ENCODE data around the gene MPO.

MPO gene

DNA sequence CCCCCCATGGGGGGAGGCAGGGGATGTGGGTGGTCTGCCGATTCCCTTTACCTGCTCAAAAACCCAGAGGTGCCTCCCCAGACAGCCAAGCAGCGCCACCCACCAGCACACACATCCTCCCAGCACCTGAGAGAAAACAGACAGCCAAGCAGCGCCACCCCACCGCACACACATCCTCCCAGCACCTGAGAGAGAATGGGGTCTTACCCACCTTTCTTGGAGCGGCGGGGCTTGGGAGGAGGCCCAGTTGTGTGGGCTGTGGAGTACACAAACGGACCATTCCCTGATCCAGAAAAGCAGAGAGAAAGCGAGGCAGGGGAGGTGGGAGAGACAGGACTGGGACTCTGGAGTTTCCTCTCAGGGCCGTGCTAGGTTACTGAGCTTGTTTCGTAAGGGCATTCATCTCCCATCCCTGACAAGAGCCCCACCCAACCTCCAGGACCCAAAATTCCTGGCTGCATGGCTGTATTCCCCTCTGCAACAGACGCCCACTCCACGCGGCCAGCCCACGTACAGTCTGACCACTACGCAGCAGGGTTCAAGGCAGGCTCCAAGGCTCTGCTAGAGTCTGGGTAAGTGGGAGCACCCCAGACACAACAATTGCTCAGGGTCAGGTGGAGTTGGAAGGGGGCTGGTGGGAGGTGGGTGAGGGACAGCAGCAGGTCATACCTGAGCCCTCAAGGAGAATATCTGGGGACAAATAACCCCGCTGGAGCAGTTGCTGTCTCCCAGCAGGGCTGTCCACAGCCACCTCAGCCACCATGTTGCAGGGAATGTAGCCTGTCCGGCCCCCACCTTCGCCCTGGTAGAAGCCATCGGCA, 25.6 kb upstream of the MPO start:
- no peak for DNase-seq (ENCODE audit: low spot score)

GRCh38 chr17:58305626-58306025, 24.9 kb upstream of the MPO start:
- DNase-seq (ENCODE audit: low spot score), result no peak

- DNase-seq (ENCODE audit: low spot score), result no peak
Measured at GRCh38 chr17:58304750-58305486, 24.2 kb upstream of the MPO start.

DNA sequence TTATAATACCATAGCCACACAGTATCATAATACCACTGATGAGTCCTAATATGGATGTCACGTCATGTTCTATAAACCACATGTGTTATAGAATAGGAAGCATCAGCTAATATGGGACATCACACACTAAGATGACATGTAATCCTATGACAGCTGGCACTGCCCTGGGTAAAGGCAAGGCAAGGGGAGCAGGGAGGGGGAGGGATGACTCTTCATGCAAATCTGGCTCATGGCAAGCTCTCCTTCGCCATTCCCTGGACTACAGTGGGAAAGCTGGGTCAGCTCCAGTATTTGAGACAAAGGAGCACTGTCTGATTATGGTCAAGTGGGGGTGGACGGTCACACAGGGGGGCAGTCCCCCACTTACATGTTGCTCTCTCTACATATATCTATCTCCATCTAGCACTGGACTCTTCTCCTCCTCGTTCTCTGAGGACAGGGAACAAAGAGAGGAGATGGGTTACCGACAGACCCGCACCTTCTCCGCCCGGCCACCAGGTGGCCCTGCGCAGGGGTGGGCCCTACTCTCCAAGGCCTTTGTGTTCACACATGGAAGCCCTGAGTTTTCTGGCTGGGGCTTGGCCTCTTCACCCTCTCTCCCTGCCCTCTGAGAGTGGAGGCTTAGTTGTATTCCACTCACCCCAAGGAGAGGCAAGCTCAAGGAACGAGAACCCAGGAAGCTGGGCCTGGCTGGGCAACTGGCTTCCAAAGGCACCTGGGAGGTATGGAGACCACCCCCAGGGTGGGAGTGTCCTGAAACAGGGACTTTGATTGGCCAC, 23.4 kb upstream of the MPO start:
- DNase-seq (ENCODE audit: low spot score), result peak; percentile 63

DNA sequence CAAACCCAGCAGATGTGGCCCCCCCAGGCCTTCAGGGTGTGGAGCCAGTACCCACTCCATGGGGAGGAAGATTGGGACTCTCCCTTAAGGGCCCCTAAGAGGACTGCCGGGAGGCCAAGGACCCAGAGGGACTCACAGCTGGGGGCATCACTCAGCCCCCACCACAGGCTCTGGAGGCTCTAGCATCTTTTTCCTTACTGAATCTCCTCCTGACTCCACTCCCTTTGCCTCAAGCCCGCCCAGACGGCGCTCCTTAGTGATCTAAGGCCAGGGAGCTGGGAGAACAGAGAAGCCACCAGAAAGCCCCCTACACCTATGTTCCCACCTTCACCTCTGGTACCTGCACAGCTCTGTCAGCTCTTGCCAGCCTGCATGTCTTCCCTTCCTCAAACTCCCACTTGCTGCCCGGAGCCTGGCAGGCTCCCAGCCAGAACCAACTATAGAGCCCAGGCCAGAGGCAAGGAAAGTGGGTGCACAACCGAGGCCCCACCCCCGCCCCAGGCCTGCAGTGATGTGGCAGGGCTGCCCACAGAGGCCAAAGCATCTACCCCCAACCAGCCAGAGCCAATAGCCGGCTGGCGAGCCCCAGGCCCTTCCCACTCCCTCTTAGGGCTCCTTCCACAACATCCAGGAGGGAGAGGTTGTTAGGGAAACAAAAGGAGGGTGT, 22.3 kb upstream of the MPO start:
- DNase-seq (ENCODE audit: low spot score), result no peak

DNA sequence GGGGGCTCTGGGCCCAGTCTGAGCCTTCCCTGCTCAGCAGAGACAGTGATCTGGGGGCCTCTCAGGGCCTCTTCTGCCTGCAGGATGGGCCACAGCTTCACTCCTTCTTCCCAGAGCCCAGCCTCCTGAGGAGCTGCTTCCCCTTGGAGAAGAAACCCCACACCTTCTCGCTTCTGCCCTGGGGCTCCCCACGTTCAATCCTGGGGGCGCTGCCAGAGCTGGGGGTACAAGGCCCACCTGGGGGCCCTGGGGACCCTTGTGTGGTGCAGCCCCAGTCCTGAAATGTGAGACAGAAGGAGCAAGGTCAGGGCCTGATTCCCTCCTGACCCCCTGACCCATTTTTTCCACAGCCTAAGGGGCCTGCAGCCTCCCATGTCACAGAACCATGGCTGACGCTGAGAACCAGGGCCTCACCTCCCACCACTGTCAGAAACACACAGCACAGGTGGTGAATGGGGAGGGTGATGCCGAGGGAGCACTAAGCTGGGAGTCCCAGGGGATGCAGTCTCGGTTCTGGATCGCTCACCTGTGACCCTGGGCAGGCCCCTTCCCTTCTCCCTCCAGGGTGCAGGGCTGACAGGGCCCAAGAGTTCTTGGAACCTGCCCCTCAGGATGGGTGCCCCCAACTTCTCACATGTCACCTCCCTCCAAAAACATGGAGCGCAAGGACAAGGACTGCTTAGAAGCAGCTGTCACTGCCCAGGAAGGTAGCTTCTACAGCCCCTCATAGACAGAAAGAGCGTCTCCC, 21.6 kb upstream of the MPO start:
- no peak for DNase-seq (ENCODE audit: low spot score)

DNA sequence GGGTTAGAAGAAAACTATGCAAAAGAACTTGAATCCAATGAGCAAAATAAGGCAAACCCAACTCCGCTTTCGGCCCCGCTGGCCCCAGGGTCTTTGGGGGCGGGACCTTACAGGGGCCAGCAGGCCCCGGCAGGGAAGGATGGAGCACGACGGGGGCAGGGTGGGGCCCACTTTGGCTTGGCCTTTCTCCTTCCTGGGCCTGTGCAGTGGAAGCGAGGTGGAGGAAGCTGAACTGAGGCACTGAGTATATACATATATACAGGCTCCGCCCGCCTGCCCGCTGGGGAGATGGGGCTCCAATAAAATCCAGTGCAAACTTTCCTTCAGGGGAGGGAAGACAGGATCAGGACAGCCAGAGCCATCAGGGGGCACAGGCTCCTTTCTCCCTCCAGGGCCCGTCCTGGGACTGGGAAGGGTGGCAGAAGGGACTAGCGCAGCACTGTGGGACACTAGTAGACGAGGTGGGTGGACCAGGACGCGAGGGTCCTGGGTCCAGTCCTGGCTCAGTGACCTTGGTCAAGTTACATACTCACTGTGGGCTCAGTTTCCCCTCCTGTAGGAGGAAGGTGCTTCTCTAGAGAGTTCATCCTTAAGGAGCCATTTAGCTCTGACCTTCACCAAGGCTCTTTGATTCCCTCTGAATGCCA, 20.9 kb upstream of the MPO start:
- DNase-seq (ENCODE audit: low spot score), result no peak

DNA sequence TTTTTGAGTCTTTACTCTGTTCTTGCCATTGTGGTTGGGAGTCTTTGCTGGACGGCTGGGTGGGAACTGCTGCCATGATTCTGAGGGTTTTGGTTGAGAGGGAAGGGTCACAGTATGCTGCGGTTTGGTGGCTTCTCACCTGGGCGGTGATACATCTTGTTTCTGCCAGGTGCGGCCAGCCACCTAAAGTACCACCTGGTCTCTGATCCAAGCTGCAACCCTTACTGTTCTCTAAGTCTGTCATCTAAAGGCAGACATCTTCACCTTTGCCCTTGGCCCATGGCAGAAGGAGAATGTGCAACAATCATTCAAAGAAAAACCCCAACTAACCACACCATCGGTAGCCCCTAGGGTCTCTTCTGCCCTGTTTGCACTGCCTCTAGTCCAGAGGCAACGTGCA, 19.6 kb upstream of the MPO start:
- DNase-seq (ENCODE audit: low spot score), result no peak

GRCh38 chr17:58294034-58294433, 13.3 kb upstream of the MPO start:
- no peak for DNase-seq (ENCODE audit: low spot score)

- DNase-seq (ENCODE audit: low spot score), result no peak
Measured at GRCh38 chr17:58291246-58291645, 10.5 kb upstream of the MPO start.

GRCh38 chr17:58289869-58290268, 9.1 kb upstream of the MPO start:
- no peak for DNase-seq (ENCODE audit: low spot score)

DNA sequence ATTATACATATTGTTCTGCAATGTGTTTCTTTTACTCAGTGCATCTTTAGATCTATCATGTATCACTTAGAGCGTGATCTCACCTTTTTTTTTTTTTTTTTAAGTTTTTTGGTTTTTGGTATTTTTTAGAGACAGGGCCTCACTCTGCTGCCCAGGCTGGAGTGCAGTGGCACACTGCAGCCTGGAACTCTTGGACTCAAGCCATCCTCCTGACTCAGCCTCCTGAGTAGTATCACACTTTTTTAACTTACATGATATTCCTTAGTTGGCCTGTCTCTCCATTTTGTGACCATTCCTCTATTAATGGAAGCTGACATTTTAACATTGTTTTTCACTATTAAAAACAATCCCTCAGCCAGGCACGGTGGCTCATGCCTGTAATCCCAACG, 4.7 kb upstream of the MPO start:
- DNase-seq (ENCODE audit: low spot score), result no peak

- DNase-seq (ENCODE audit: low spot score), result no peak
Measured at GRCh38 chr17:58284613-58285421, 4.1 kb upstream of the MPO start.

GRCh38 chr17:58283674-58284612, 3.2 kb upstream of the MPO start:
- DNase-seq (ENCODE audit: low spot score), result no peak

DNA sequence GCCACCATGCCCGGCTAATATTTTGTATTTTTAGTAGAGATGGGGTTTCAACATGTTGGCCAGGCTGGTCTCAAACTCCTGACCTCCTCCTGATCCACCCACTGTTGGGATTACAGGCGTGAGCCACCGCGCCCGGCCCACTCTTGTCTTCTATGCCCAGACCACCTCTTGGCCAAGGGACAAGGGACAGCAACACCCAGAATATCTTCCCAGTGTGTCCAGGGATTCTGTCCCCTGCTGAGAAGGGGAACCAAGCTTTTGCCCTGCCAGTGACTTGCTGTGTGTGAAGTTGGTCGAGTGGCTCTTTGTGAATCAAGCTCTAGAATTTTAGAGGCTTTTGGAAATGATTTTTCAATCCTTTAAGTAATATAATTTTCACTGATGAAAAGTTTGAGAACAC, 1.7 kb upstream of the MPO start:
- no peak for DNase-seq (ENCODE audit: low spot score)

- no peak for DNase-seq (ENCODE audit: low spot score)
Measured at GRCh38 chr17:58281511-58282011, 826 bp upstream of the MPO start.

- DNase-seq (ENCODE audit: low spot score), result no peak
Measured at GRCh38 chr17:58279736-58280479, 827 bp downstream of the MPO start.
